K562 (cell line): ENCODE measurements around the gene MKLN1. TPM values are rescaled to one million over a fixed set of nuclear protein-coding genes. Genes with fewer than 3 reads are reported as not detected.

Source experiments
- CHAMP1 ChIP-seq: fragments of 450-650 bp; IDR thresholded peaks from 2 replicates; pipeline ENCODE4 v1.6.1; 2016; ENCODE audit warnings: mild to moderate bottlenecking
- COPS2 ChIP-seq: fragments of 450-650 bp; conservative IDR thresholded peaks from 2 replicates; pipeline ENCODE4 v1.6.1; 2016; ENCODE audit warnings: mild to moderate bottlenecking, moderate library complexity
- EGR1 ChIP-seq: fragments of 450-650 bp; conservative IDR thresholded peaks from 2 replicates; pipeline ENCODE4 v1.6.1; 2017; ENCODE audit warnings: mild to moderate bottlenecking
- GATAD2B ChIP-seq: fragments of 450-650 bp; IDR thresholded peaks from 2 replicates; pipeline ENCODE4 v1.6.1; 2017; ENCODE audit warnings: mild to moderate bottlenecking, borderline replicate concordance
- HMG20B ChIP-seq: fragments of 250-450 bp; sonication (Bioruptor Pico); IDR thresholded peaks from 2 replicates; pipeline ENCODE4 v1.5.0; 2021; ENCODE audit warnings: mild to moderate bottlenecking
- MAFK ChIP-seq: IDR thresholded peaks from 2 replicates; pipeline ENCODE4 v1.6.1; 2011; ENCODE audit warnings: low read length, improper control_type of control experiment
- PHTF2 ChIP-seq: fragments of 250-450 bp; sonication (Bioruptor Pico); IDR thresholded peaks from 2 replicates; pipeline ENCODE4 v1.5.0; 2021; ENCODE audit warnings: mild to moderate bottlenecking
- RAD21 ChIP-seq, 2 experiments: fragments of 250-450 bp in 1 of 2; fragments of 450-650 bp in 1 of 2; sonication (Bioruptor Pico) in 1 of 2; formaldehyde crosslinking in 1 of 2; IDR thresholded peaks in 1 of 2; conservative IDR thresholded peaks in 1 of 2; 2 replicates each; pipeline versions ENCODE4 v1.4.0 to v1.8.0; 2020 to 2022; ENCODE audit warnings: mild to moderate bottlenecking in 2 of 2, moderate library complexity in 1 of 2
- RB1 ChIP-seq: fragments of 450-650 bp; IDR thresholded peaks from 2 replicates; pipeline ENCODE4 v1.6.1; 2017; ENCODE audit warnings: low read depth, mild to moderate bottlenecking
- RBM34 ChIP-seq: fragments of 200-400 bp; formaldehyde crosslinking; IDR thresholded peaks from 2 replicates; pipeline ENCODE4 v1.6.1; 2018; ENCODE audit warnings: low read length, borderline replicate concordance; ENCODE audit not compliant: insufficient read depth
- TAF1 ChIP-seq: IDR thresholded peaks from 2 replicates; pipeline ENCODE4 v1.6.1; 2011; ENCODE audit warnings: mild to moderate bottlenecking, low read length, moderate library complexity; ENCODE audit not compliant: insufficient read depth, control insufficient read depth, severe bottlenecking; ENCODE audit errors: extremely low read depth
- ZEB2 ChIP-seq: fragments of 450-650 bp; IDR thresholded peaks from 2 replicates; pipeline ENCODE4 v1.6.1; 2016
- ZNF282 ChIP-seq: sonication (generic); formaldehyde crosslinking; IDR thresholded peaks from 2 replicates; pipeline ENCODE4 v1.8.1; 2023; ENCODE audit warnings: missing genetic modification reagents
- ZNF76 ChIP-seq: fragments of 250-450 bp; sonication (Bioruptor Pico); IDR thresholded peaks from 2 replicates; pipeline ENCODE4 v1.4.0; 2020; ENCODE audit warnings: mild to moderate bottlenecking, moderate library complexity, borderline replicate concordance
- polyA plus RNA-seq, 8 experiments: library from polyadenylated mRNA; depleted of rRNA in 4 of 8; stranded (reverse) in 5 of 8; unstranded in 3 of 8; fragments of >200 nt; fragmentation: Nextera tagmentation in 2 of 8; fragmentation: Illumina TruSeq in 1 of 8; extraction: Ambion mirVana in 2 of 8; extraction: Trizol in 1 of 8; gene quantifications; 2 replicates each; pipeline versions ENCODE4 v1.2.1 to v1.2.3, GENCODE V29; 2011 to 2014; ENCODE audit warnings: inconsistent platforms in 1 of 8, missing spikeins in 1 of 8
- total RNA-seq, 7 experiments: library from RNA; depleted of rRNA in 6 of 7; stranded (reverse); fragments of >200 nt in 6 of 7; fragmentation: Illumina TruSeq in 2 of 7; extraction: Trizol in 2 of 7; gene quantifications; 2 replicates each; pipeline versions ENCODE4 v1.2.1 to v1.2.3, GENCODE V29; 2011 to 2021; ENCODE audit warnings: low replicate concordance in 1 of 7
- TF ChIP-seq, protein P1 (sequence below): IDR thresholded peaks from 2 replicates; pipeline ENCODE4 v1.6.1; 2014; ENCODE audit warnings: antibody characterized with exemption
- TF ChIP-seq, protein P2 (sequence below): sonication (generic); formaldehyde crosslinking; IDR thresholded peaks from 2 replicates; pipeline ENCODE4 v1.8.0; 2022; ENCODE audit warnings: missing genetic modification reagents, mild to moderate bottlenecking, borderline replicate concordance
- TF ChIP-seq, protein P3 (sequence below), 2 experiments: fragments of 450-650 bp in 1 of 2; sonication (generic) in 1 of 2; formaldehyde crosslinking in 1 of 2; IDR thresholded peaks in 1 of 2; conservative IDR thresholded peaks in 1 of 2; 2 replicates each; pipeline versions ENCODE4 v1.6.1 to v1.8.1; 2016 to 2023; ENCODE audit warnings: mild to moderate bottlenecking in 2 of 2, moderate library complexity in 2 of 2, inconsistent platforms in 1 of 2, missing genetic modification reagents in 1 of 2
- TF ChIP-seq, protein P4 (sequence below): sonication (generic); formaldehyde crosslinking; IDR thresholded peaks from 2 replicates; pipeline ENCODE4 v1.8.1; 2022; ENCODE audit warnings: missing genetic modification reagents

MKLN1 gene
- total and polyA plus RNA-seq, 9 of the 15 experiments (the other 6 are each of a cell fraction or from before 2014, with no cell fraction given), result 18.6 to 80.4 (median 56.0) TPM

GRCh38 chr7:131327626-131328376, at the start of gene MKLN1 (continued):
- TF ChIP-seq HMG20B (CRISPR knock-in tag) (peak; percentile 67; the same call in 1 of the 2 replicates), GATAD2B (no peak), PHTF2 (CRISPR knock-in tag) (no peak), RB1 (peak; percentile 93), COPS2 (no peak), EGR1 (peak; percentile 79), MAFK (no peak), TAF1 (peak; percentile 98), ZNF282 (CRISPR knock-in tag) (no peak), ZNF76 (CRISPR knock-in tag) (peak; percentile 85), CHAMP1 (peak; percentile 73), ZEB2 (no peak; the same call in 1 of the 2 replicates), RAD21 (CRISPR knock-in tag; conservative IDR thresholded peaks at IDR 0.05 in 1 of 2, IDR thresholded peaks at IDR 0.05 in 1 of 2) (peak in 1 of 2 experiments; percentile 9; a peak in 1 of 4 replicates), RBM34 (no peak)
- TF ChIP-seq, protein P1, sequence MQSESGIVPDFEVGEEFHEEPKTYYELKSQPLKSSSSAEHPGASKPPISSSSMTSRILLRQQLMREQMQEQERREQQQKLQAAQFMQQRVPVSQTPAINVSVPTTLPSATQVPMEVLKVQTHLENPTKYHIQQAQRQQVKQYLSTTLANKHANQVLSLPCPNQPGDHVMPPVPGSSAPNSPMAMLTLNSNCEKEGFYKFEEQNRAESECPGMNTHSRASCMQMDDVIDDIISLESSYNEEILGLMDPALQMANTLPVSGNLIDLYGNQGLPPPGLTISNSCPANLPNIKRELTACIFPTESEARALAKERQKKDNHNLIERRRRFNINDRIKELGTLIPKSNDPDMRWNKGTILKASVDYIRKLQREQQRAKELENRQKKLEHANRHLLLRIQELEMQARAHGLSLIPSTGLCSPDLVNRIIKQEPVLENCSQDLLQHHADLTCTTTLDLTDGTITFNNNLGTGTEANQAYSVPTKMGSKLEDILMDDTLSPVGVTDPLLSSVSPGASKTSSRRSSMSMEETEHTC, result 0 out of 2 replicates have a peak, but pooled peaks have one; percentile 37
- TF ChIP-seq, protein P2, sequence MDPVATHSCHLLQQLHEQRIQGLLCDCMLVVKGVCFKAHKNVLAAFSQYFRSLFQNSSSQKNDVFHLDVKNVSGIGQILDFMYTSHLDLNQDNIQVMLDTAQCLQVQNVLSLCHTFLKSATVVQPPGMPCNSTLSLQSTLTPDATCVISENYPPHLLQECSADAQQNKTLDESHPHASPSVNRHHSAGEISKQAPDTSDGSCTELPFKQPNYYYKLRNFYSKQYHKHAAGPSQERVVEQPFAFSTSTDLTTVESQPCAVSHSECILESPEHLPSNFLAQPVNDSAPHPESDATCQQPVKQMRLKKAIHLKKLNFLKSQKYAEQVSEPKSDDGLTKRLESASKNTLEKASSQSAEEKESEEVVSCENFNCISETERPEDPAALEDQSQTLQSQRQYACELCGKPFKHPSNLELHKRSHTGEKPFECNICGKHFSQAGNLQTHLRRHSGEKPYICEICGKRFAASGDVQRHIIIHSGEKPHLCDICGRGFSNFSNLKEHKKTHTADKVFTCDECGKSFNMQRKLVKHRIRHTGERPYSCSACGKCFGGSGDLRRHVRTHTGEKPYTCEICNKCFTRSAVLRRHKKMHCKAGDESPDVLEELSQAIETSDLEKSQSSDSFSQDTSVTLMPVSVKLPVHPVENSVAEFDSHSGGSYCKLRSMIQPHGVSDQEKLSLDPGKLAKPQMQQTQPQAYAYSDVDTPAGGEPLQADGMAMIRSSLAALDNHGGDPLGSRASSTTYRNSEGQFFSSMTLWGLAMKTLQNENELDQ (CRISPR knock-in tag), result 0 out of 2 replicates have a peak, but pooled peaks have one; percentile 93
- TF ChIP-seq, protein P3, sequence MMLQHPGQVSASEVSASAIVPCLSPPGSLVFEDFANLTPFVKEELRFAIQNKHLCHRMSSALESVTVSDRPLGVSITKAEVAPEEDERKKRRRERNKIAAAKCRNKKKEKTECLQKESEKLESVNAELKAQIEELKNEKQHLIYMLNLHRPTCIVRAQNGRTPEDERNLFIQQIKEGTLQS (IDR thresholded peaks at IDR 0.05), result no peak
- TF ChIP-seq, protein P3 (CRISPR knock-in tag; conservative IDR thresholded peaks at IDR 0.05), result no peak; the same call in 1 of the 2 replicates
- TF ChIP-seq, protein P4, sequence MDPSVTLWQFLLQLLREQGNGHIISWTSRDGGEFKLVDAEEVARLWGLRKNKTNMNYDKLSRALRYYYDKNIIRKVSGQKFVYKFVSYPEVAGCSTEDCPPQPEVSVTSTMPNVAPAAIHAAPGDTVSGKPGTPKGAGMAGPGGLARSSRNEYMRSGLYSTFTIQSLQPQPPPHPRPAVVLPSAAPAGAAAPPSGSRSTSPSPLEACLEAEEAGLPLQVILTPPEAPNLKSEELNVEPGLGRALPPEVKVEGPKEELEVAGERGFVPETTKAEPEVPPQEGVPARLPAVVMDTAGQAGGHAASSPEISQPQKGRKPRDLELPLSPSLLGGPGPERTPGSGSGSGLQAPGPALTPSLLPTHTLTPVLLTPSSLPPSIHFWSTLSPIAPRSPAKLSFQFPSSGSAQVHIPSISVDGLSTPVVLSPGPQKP (CRISPR knock-in tag), result no peak; the same call in 1 of the 2 replicates
